Suppressor macrophage treated with lipopolysaccharide for 4 hours (primary cell): Measurements from ENCODE around the gene AKR7A2.
"Not testable (repeated sequence)": the region's sequence is repeated elsewhere in the genome, so short reads cannot be mapped to it uniquely, and the experiment has no call there.

Experiments used
- DNase-seq: peaks from one replicate; pipeline ENCODE4 v3.0.0-alpha.2; 2020

Gene AKR7A2

GRCh38 chr1:19294638-19295037 is 17.3 kb downstream of the AKR7A2 start:
- no peak for DNase-seq

- DNase-seq: no peak
These were observed 22.7 kb downstream of the AKR7A2 start for GRCh38 chr1:19289244-19289643.

- peak; percentile 60 for DNase-seq
These were observed 23.4 kb downstream of the AKR7A2 start, which contains the start of gene AKR7A3 for GRCh38 chr1:19288324-19289241. TSS of gene AKR7A3 (minus strand) at chr1:19288770. CDS start at chr1:19288709, 61 bp downstream.

- no peak for DNase-seq
These were observed 24.3 kb downstream of the AKR7A2 start for GRCh38 chr1:19287436-19288185.

GRCh38 chr1:19285807-19286206 is 26.1 kb downstream of the AKR7A2 start:
- not testable (repeated sequence) for DNase-seq

- DNase-seq: not testable (repeated sequence)
These were observed 26.6 kb downstream of the AKR7A2 start for GRCh38 chr1:19285366-19285765.

GRCh38 chr1:19284881-19285280 is 27.1 kb downstream of the AKR7A2 start:
- no peak for DNase-seq

- no peak for DNase-seq
These were observed 28.1 kb downstream of the AKR7A2 start for GRCh38 chr1:19283891-19284290.

- no peak for DNase-seq
These were observed 37.3 kb downstream of the AKR7A2 start for GRCh38 chr1:19274636-19275035.

- not testable (repeated sequence) for DNase-seq
These were observed 38.0 kb downstream of the AKR7A2 start for GRCh38 chr1:19273844-19274531.

GRCh38 chr1:19273106-19273843 is 38.7 kb downstream of the AKR7A2 start:
- no peak for DNase-seq

GRCh38 chr1:19272064-19272463 is 39.9 kb downstream of the AKR7A2 start:
- DNase-seq: no peak

- not testable (repeated sequence) for DNase-seq
These were observed 41.6 kb downstream of the AKR7A2 start for GRCh38 chr1:19270343-19270730.

- not testable (repeated sequence) for DNase-seq
These were observed 42.3 kb downstream of the AKR7A2 start for GRCh38 chr1:19269427-19270342.

- no peak for DNase-seq
These were observed 43.5 kb downstream of the AKR7A2 start for GRCh38 chr1:19268445-19268844.

GRCh38 chr1:19262744-19263143 is 49.2 kb downstream of the AKR7A2 start:
- DNase-seq: no peak

- no peak for DNase-seq
These were observed 49.9 kb downstream of the AKR7A2 start for GRCh38 chr1:19262047-19262446.

GRCh38 chr1:19260211-19261138 is 51.5 kb downstream of the AKR7A2 start:
- peak; percentile 31 for DNase-seq

GRCh38 chr1:19258353-19258752 is 53.6 kb downstream of the AKR7A2 start:
- DNase-seq: no peak
